H54 (cell line): ENCODE results near the gene GOLPH3.

Experiments
- DNase-seq: peaks from one replicate; pipeline ENCODE4 v3.0.0; 2011; ENCODE audit warnings: low spot score, mixed read lengths; ENCODE audit not compliant: insufficient read length
- FAIRE-seq: peaks from 3 replicates; lab custom pipeline; 2011; peaks lifted over from hg19 to GRCh38; lab: Jason Lieb, UNC
- POLR2A ChIP-seq: IDR thresholded peaks from 2 replicates; pipeline ENCODE4 v1.6.1; 2011; ENCODE audit warnings: low read depth, mild to moderate bottlenecking, low read length

The GOLPH3 gene

GRCh38 chr5:32159328-32160072 is 14.6 kb downstream of the GOLPH3 start:
- TF ChIP-seq POLR2A: no peak
- no peak for DNase-seq
- FAIRE-seq: no peak

GRCh38 chr5:32158679-32158975 is 15.5 kb downstream of the GOLPH3 start:
- no peak for TF ChIP-seq POLR2A
- FAIRE-seq: no peak
- DNase-seq: no peak

GRCh38 chr5:32157078-32157477 is 17.0 kb downstream of the GOLPH3 start:
- peak; percentile 66 for FAIRE-seq
- DNase-seq: no peak
- no peak for TF ChIP-seq POLR2A

GRCh38 chr5:32156635-32157034 is 17.5 kb downstream of the GOLPH3 start:
- DNase-seq (no peak), FAIRE-seq (no peak)
- no peak for TF ChIP-seq POLR2A

- no peak for TF ChIP-seq POLR2A
- DNase-seq (no peak), FAIRE-seq (peak; percentile 30)
Observed at GRCh38 chr5:32155211-32155610, 18.9 kb downstream of the GOLPH3 start.

- TF ChIP-seq POLR2A: no peak
- FAIRE-seq (peak; percentile 71), DNase-seq (no peak)
Observed at GRCh38 chr5:32153723-32154122, 20.4 kb downstream of the GOLPH3 start.

- FAIRE-seq: no peak
- no peak for TF ChIP-seq POLR2A
- DNase-seq: no peak
Observed at GRCh38 chr5:32151198-32151597, 22.9 kb downstream of the GOLPH3 start.

GRCh38 chr5:32150366-32150765 is 23.8 kb downstream of the GOLPH3 start:
- FAIRE-seq (peak; percentile 83), DNase-seq (no peak)
- TF ChIP-seq POLR2A: no peak

- DNase-seq (no peak), FAIRE-seq (no peak)
- TF ChIP-seq POLR2A: no peak
Observed at GRCh38 chr5:32147959-32148358, 26.2 kb downstream of the GOLPH3 start.

GRCh38 chr5:32147236-32147635 is 26.9 kb downstream of the GOLPH3 start:
- FAIRE-seq (no peak), DNase-seq (no peak)

GRCh38 chr5:32145378-32145777 is 28.7 kb downstream of the GOLPH3 start:
- no peak for FAIRE-seq
- no peak for DNase-seq
- TF ChIP-seq POLR2A: no peak

More at GRCh38 chr5:32147236-32147635, 26.9 kb downstream of the GOLPH3 start:
- no peak for TF ChIP-seq POLR2A

GRCh38 chr5:32144378-32145207 is 29.5 kb downstream of the GOLPH3 start:
- FAIRE-seq: peak; percentile 62
- no peak for DNase-seq
- TF ChIP-seq POLR2A: no peak

- no peak for TF ChIP-seq POLR2A
- FAIRE-seq (peak; percentile 43), DNase-seq (no peak)
Observed at GRCh38 chr5:32143617-32144377, 30.3 kb downstream of the GOLPH3 start.
